ENCODE results near the gene GGCX. TPM values are rescaled to one million over a fixed set of nuclear protein-coding genes. Genes with fewer than 3 reads are reported as not detected.
"Not testable (repeated sequence)": the region's sequence is repeated elsewhere in the genome, so short reads cannot be mapped to it uniquely, and the experiment has no call there.

The GGCX gene
- total RNA-seq, 2 donors from 2014 or later, result 17.8 to 52.7 TPM

- no peak overlapping the region for H3K4me3 ChIP-seq
- WGBS, result 71% methylated on average over 1 of the region's 1 CpG
- TF ChIP-seq POLR2A (IDR thresholded peaks at IDR 0.05) (no peak), POLR2AphosphoS5 (IDR thresholded peaks at IDR 0.05) (no peak), CTCF (IDR thresholded peaks at IDR 0.05) (no peak)
- peaks cover 6 to 18% of the 10 kb centered on the region in 2 donors for H3K36me3 ChIP-seq
- intact Hi-C loops (cut with DNase I), result no loop called here
- DNase-seq (ENCODE audit: low spot score), result no peak
- no peaks in the 10 kb centered on the region for H3K9me3 ChIP-seq
- no peaks in the 10 kb centered on the region for H3K4me1 ChIP-seq (replicated peaks)
- H3K27me3 ChIP-seq (replicated peaks; ENCODE audit: insufficient read depth), result no peaks in the 10 kb centered on the region
- peak overlapping the region in 1 of 2 donors; percentile 7 for H3K27ac ChIP-seq
These were observed 14.0 kb downstream of the GGCX start for GRCh38 chr2:85547089-85547858.

GRCh38 chr2:85545780-85546240, 15.5 kb downstream of the GGCX start:
- Histone ChIP-seq H3K27ac (no peak overlapping the region), H3K4me1 (replicated peaks) (no peaks in the 10 kb centered on the region), H3K27me3 (replicated peaks; ENCODE audit: insufficient read depth) (no peaks in the 10 kb centered on the region), H3K4me3 (no peak overlapping the region), H3K9me3 (no peaks in the 10 kb centered on the region), H3K36me3 (peaks cover 3 to 18% of the 10 kb centered on the region in 2 donors)
- DNase-seq (ENCODE audit: low spot score), result no peak
- WGBS, result 78% methylated on average over 5 of the region's 5 CpGs
- TF ChIP-seq CTCF (IDR thresholded peaks at IDR 0.05) (no peak), POLR2A (IDR thresholded peaks at IDR 0.05) (no peak), POLR2AphosphoS5 (IDR thresholded peaks at IDR 0.05) (no peak)
- intact Hi-C loops (cut with DNase I), result no loop called here

- DNase-seq (ENCODE audit: low spot score); intact Hi-C loops (cut with DNase I): not testable (repeated sequence)
These were observed 16.1 kb downstream of the GGCX start for GRCh38 chr2:85544915-85545779.

GRCh38 chr2:85544254-85544691, 17.0 kb downstream of the GGCX start:
- H3K27ac ChIP-seq; H3K4me3 ChIP-seq; H3K27me3 ChIP-seq (replicated peaks; ENCODE audit: insufficient read depth); DNase-seq (ENCODE audit: low spot score); H3K4me1 ChIP-seq (replicated peaks); intact Hi-C loops (cut with DNase I); H3K9me3 ChIP-seq: not testable (repeated sequence)
- peaks cover 0 to 18% of the 10 kb centered on the region in 2 donors for H3K36me3 ChIP-seq
- 71% methylated on average over 3 of the region's 3 CpGs for WGBS

More at GRCh38 chr2:85544915-85545779, 16.1 kb downstream of the GGCX start:
- H3K4me1 ChIP-seq (replicated peaks); H3K27ac ChIP-seq; H3K9me3 ChIP-seq; H3K27me3 ChIP-seq (replicated peaks; ENCODE audit: insufficient read depth); H3K4me3 ChIP-seq: not testable (repeated sequence)
- 77% methylated on average over 5 of the region's 5 CpGs for WGBS
- peaks cover 0 to 18% of the 10 kb centered on the region in 2 donors for H3K36me3 ChIP-seq

GRCh38 chr2:85542777-85543176, 18.5 kb downstream of the GGCX start:
- H3K4me3 ChIP-seq, result no peak overlapping the region
- no peak overlapping the region for H3K27ac ChIP-seq
- intact Hi-C loops (cut with DNase I), result no loop called here
- TF ChIP-seq POLR2A (IDR thresholded peaks at IDR 0.05) (no peak), CTCF (IDR thresholded peaks at IDR 0.05) (no peak), POLR2AphosphoS5 (IDR thresholded peaks at IDR 0.05) (no peak)
- DNase-seq (ENCODE audit: low spot score), result no peak
- no peaks in the 10 kb centered on the region for H3K4me1 ChIP-seq (replicated peaks)
- WGBS, result 75% methylated on average over 4 of the region's 4 CpGs
- no peaks in the 10 kb centered on the region for H3K9me3 ChIP-seq
- H3K27me3 ChIP-seq (replicated peaks; ENCODE audit: insufficient read depth), result no peaks in the 10 kb centered on the region
- H3K36me3 ChIP-seq, result peaks cover 0 to 18% of the 10 kb centered on the region in 2 donors

Measured in prostate gland (tissue), 2 donors.